GM21619 (cell line): Measurements from ENCODE around the gene IQCK.

Experiments used
- ATAC-seq: cut with Tn5 transposase; IDR thresholded peaks from one replicate; pipeline ENCODE4 v1.9.1; 2021; ENCODE audit not compliant: unreplicated experiment

The IQCK gene

DNA sequence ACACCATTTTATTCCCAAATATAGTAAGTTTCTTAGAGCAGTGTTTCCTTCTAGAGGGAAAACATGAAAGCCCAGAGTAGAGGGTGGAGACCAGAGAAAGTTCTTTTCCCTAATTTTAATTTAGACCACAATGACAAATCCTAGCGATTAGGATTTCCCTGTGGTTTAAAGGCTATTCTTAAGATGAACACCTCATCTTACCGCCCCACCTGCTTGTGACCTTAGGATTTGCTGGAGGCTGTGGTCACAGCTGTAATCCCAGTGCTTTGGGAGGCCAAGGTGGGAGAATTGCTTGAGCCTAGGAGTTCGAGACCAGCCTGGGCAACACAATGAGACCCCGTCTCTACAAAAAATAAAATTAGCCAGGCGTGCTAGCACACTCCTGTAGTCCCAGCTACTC, 115.5 kb downstream of the IQCK start:
- no peak for ATAC-seq

DNA sequence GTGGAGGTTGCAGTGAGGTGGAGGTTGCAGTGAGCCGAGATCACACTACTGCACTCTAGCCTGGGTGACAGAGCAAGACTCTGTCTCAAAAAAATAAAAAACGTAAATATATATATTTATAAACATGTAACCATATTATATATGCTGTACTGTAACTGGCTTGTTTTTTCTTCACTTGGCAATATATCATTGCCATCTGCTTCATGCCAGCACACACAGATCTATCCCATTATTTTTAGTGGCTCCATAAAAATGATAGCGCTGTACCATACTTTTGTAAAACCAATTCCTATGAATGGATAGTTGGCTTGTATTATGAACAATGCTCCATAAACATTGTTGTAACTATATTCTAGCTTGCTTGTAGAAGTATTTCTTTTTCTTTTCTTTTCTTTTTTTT, 117.1 kb downstream of the IQCK start:
- ATAC-seq = no peak

DNA sequence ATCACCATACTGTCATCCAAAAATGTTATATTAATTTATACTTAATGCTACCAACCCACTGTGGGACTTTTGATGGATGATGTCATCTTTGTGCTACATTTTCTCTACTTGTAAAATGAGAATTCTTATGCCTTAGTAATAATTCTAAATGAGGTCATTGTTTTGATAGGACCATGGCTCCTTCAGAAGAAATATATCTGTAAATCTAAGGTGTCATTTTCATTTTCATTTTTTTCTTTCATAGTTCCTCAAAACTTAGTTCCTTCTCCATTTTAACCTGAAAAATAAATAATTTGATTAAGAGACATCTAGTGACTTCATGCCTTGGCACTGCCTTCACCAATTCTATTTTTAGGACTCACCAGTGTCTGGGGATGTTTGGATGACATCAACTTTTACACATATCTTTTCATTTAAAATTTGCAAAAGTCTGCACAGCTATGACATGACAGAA, 117.9 kb downstream of the IQCK start:
- no peak for ATAC-seq

DNA sequence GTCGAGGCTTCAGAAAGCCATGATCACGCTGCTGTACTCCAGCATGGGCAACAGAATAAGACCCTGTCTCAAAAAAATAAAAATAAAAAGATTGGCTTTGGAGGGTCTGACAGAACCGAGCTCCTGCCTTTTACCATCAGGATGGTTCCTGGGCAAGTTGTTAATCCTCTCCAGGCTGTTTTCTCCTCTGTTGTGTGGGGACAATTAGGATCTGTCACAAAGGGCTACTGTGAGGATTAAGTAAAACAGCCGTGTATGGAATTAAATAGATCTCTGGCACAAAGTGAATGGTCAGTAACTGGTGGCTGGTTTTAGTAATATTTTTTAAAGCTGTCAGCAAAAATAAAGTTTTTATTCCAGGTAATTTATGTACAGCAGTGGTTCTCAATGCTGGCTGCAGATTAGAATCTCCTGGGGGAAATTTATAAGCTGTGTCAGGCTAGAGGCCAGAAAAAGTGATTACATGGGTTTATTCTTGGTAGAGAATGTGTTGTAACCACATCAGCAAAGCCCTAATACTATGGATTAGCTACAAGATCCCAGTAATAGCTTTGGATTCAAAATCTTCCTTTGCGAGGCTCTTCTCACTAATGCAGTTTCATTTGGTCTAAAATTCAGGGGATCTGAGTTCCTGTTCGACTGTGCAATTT, 119.4 kb downstream of the IQCK start:
- ATAC-seq = no peak

DNA sequence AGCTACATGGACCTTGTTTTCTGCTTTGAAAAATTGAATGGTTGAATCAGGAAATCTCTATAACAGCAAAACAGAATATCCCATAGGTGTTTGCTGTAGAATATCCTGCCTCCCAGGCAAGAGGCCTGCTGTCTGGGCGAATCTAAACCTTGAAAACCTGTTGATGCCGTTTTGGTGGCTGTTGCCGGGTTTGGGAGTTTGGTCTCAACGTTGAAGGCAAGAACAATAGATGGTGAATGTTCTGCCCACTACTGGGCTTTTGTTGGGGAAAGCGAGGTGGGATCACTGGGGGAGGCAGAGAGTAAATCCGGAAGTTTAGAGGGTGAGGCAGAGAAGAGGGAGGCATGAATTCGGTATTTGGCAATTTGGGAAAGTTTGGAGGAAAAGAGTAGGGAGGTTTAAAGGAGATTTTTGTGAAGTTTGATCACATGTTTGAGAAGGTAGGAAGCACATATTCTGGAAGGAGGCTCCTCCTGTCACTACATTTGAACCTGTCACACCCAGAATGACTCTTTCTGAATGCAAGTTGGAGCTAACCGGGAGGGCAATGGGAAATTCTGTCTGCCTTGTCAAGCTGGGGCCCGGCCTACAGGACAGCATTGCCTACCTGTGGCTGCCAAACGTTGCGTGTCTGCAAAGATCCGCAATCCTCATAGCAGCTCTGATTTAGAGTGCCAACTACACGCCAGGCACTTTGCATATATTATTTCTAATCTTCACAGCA, 120.1 kb downstream of the IQCK start:
- no peak for ATAC-seq

DNA sequence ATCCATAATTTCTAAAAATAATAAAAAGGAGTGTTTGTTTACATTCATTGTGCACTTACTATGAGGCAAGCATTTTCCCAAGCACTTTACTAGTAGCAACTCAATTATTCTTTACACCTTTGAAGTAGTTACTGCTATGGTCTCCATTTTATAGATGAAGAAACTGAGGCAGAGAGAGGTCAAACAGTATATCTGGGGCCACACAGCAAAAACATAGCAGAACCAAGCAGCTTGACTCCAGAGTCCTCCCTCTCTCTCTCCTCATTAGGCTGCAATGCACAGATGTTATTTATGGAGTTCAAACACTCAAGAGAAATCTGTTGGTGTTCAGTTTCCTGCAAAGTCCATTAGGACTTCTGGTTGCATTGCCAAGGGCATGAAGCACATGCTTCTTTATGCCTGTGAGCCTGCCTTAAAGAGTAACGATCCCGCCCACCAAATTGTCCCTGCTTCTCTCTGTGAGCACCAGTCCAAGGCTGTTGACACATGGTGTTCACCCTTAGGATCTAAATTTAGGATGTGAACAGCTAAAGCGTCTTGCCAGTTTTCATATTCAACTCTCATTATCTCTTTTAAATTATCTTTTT, 122.5 kb downstream of the IQCK start:
- ATAC-seq = no peak

DNA sequence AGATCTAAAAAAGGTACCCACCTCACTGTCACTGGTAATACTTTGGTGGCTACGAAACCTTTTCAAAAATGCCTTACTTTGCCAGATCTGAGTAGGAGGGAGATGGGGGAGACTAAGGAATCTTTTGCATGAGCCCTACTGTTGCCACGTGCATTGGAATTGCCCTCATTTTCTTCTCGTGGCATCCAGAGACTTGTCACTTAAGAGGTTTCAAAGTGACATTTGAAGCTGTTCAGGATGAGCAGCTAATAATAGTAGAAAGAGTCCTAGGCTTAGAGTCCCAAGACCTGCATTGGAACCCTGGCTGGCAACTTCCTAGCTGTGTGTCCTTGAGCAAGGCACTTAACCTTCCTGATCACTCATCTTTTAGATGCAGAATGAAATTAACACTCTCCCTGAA, 123.1 kb downstream of the IQCK start:
- no peak for ATAC-seq

DNA sequence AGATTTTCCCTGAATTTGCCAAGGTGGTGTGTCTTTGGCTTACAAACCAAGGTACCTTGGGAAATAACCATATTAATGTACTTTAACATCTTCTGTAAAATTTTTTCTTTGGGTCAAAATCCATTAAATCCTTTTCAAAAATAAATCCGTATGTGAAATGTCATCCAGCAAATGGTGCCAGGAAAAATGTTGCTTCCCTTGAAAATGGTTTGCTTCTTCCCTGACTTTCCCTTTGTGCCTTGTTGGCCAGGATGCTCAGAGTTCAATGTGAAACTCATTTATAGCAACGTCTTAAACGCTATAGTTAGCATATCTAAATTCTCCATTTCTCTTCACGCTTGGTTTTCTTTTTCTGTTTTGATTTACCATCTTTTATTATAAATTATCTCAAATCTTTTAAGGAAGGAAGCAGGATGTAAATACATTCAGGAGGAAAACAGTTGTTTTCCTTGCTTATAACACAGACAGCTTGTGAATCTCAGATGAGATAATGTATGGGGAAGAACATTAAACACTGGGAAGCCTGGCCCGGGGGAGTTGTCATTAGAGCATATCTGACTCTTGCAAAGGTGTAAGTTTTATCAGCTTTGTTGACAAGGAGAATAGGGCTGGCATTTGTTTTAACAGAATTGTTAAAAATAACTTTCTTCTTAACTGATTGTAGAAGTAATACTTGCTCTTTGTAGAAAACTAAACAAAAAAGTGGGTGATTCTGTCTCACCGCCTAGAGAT, 124.5 kb downstream of the IQCK start:
- no peak for ATAC-seq

DNA sequence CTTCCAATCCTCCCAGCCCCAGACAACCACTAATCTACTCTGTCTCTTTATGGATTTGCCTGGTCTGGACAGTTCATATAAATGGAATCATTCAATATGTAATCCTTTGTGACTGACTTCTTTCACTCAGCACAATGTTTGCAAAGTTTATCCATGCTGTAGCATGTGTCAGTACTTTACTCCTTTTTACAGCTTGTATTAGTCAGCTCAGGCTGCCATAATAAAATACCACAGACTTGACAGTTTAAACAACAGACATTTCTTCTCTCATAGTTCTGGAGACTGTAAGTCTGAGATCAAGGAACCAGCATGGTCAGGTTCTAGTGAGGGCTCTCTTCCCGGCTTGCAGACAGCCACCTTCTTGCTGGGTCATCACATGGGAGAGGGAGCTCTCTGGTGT, 125.3 kb downstream of the IQCK start:
- ATAC-seq = no peak

DNA sequence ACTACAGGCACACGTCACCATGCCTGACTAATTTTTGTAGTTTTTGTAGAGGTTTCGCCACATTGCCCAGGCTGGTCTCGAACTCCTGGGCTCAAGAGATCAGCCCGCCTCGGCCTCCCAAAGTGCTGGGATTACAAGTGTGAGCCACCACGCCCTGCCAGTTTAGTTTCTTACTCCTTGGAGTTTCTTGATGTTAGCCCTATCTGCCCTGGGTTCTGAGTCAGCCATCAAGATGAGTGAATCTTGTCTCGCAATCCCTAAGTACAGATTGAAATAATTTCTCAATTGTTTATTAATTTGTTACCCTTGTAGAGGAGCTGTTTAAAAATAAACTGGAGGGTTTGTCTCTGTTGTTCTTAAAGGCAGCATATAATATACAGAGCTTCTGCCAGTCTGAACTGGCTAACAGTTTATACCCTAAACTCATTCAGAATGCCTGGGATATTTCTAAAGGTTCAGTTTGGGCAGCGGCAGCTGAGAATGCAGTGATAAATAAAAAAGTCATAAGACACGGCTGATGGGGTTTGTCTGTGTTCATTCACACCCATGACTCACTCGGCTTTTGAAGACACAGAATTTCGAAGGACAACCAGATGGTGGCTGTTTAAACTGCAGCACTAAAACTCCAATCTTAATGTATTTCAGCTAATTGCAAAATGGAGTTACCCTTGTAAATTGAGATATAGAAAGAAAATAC, 127.0 kb downstream of the IQCK start:
- no peak for ATAC-seq

DNA sequence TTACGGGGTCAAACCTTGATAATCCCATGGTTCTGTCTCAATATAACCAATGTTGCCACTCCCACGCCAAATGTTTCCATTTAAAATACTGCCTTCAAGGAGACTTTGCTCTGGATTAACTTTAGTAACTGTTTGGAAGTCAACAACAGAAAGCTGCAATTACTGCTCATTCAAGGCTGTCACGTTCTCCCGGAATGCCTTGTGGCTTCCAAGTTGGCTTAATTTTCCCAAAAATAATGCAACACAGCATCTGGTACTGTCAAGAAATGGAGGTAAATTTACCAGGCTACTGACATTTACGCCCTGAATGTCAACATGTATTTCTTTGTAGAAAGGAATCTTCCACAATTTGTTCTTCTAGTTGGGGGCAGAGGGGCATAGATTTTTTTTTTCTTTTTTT, 128.4 kb downstream of the IQCK start:
- ATAC-seq = no peak

DNA sequence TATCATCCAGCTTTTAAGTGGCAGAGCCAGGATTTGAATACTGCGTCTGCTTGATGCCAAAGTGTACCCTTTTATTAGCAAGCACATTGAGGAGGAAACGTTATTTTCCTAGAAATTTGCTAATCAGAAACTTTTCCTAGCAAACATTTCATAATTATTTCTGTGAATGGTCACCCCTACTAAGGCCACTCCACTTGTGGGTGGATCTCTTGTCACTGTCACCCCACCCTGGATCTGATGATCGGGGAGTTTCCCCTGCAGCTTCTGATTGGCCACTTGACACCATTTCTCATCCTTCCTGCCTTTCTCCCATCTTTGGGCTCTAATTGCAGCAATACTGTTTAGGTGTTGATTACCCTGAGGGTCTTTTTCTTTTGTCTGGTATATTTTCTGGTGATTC, 130.7 kb downstream of the IQCK start:
- no peak for ATAC-seq

DNA sequence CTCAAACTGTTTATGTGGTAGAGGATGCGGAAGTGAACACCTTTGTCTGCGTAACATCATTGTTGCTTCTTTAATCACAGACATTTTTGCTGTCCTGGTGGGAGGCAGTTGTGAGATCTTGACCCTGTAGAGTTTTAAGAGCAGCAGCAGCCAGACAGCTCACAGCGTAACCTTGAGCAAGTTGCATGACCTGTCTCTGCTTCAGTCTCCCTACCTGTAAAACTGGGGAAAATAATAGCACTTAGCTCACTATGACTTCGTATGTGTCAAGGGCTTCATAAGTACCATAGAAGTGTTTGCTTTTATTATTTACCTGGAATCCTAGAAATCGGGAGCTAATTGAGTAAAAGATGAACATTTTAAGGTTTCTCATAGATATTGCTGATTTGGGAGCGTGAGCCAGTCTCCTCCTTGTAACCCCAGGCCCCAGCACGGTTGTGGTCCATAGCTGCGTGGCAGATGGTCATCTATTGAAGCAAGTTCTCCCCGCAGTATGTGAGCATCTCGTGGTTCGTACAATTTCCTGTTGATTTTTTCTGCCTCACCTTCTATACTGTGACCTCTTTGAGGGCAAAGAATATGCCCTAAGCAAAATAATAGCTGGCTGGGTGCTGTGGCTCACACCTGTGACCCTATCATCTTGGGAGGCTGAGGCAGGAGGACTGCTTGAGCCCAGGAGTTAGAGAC, 132.2 kb downstream of the IQCK start:
- no peak for ATAC-seq

DNA sequence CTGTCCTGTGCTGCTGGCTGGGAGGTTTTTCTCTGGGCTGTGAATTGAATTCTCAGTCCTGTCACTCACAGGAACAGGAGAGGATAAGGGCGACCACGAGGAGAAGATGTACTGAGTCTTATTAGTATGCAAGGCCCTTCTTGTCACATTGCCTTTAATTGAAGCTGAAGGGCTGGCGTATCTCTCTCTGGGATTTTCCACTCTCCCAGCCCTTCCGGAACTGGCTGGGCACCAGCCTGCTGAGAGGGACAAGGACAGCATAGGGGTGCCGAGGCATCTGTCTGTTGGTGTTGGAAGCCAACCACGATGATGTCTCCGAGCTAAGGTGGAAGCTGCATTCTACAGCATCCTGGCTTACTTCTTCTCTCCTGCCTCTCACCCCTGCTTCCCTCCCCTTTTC, 133.4 kb downstream of the IQCK start:
- no peak for ATAC-seq

DNA sequence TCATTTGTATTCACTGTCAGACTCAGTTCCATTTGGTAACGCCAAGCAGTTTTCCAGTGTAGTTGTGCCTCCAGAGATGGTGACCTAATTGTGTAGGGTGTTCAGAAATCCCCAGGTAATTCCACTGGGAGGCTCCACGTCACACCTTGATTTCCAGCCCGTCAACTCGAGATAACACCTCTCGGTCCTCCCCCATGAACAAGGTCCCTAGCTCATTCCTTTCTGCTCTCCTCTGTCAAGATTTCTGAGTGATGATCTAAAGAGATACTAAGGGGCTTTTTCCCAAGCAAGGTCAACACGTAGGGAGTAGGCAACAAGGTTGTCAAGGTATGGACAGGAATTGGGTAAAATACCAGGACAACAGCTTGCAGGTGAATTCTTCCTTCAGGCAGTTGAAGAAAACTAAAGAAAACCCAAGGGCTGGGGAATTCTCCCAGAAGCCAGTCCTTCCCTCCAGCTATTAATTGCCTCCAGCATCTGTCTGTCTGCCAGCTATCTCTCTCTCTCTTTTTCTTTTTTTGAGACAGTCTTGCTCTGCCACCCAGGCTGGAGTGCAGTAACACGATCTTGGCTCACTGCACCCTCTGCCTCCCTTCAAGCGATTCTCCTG, 135.2 kb downstream of the IQCK start:
- ATAC-seq = no peak

DNA sequence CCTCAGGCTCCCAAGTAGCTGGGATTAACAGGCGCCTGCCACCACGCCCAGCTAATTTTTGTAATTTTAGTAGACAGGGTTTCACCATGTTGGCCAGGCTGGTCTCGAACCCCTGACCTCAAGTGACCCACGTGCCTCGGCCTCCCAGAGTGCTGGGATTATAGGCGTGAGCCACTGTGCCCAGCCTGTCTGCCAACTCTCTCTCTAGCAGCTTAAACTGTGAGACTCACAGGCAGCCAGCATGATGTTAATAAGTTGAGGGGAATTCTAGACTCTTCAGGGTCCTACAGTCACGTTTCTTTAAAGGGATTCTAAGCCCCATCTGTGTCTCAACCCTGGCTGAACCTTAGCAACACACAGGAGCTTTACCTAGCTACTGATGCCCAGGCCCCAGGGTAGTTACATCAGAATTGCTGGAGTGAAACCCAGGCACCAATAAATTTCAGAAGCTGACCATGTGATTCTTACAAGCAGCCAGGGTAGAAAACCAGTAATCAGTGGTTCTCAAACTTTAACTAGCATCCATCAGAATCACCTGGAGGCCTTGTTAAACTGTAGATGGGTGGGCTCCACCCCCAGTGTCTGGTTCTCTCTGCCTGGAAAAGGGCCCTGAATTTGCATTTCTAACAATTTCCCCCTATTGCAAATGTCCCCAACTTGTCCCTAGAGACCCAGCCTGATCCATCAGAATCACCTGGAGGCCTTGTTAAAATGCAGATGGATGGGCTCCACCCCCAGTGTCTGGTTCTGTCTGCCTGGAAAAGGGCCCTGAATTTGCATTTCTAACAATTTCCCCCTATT, 135.9 kb downstream of the IQCK start:
- ATAC-seq = no peak

DNA sequence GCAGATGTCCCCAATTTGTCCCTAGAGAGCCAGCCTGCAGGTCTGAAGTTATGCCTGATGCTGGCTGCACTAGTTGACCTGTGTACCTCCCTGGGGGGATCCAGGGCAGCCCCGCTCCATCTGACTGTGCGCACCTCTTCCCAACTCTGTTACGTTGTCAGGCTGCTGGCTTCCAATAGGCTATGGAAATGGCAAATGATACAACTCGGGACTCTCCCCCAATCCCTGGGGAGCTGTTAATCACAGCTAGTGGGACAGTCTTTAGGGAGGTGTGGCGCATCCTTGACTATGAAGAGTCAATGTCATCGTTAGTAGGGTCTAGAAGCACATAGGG, 136.4 kb downstream of the IQCK start:
- ATAC-seq = no peak

DNA sequence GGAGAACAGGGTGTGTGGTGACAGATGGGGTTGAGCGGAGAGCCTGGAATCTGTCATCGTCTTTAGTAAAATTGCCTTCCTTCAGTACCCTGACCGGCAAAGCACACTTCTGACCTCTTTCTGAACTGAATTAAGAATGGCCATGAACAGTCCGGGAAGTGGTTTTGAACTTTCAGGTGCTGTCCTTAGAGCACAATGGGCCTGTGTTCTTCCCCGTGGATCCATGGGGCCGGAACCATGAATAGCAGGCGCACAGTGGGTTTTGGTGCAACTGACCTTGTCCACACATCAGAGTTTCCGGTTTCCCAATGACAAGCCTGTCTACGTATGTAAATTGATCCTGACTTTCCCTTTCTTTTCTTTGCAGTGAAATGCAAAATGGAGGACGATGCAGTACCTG, 138.0 kb downstream of the IQCK start:
- no peak for ATAC-seq

DNA sequence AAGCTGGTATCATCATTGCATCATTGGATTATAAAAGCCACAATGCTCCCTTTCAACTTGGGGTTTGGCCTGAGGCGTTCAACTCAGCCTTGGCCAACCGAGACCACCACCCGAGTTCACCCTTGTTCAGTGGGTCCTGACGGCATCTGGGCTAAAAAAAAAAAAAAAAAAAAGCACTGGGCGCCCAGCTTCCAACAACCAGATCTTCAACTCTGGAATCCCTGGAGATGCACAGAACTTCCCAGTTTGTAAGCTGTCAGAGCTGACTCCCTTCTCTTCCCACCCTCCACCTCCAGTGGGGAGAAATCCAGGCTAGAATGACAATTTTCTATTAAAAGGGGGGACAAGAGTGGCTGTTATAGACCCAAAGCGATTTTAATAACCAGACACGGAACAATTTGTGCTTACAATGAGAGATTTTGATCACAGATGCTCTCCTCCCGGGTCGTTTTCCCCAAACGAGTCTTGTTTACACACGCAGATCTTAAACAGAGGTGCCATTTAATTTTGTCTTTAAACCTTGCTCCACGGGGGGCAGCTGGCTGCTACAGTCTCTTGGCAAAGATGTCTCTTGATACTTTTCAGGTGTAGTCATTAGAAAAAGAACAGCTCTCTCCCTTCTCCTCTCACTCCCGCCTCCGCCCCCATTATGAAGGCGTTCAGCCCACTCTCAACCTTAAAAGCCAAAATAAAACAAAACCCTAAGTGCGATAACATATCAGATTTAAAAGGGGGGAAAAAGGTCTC, 139.7 kb downstream of the IQCK start:
- ATAC-seq = no peak
